ENCODE results near the gene FCRL4.
"Not testable (repeated sequence)": the region's sequence is repeated elsewhere in the genome, so short reads cannot be mapped to it uniquely, and the experiment has no call there.

The FCRL4 gene

DNA sequence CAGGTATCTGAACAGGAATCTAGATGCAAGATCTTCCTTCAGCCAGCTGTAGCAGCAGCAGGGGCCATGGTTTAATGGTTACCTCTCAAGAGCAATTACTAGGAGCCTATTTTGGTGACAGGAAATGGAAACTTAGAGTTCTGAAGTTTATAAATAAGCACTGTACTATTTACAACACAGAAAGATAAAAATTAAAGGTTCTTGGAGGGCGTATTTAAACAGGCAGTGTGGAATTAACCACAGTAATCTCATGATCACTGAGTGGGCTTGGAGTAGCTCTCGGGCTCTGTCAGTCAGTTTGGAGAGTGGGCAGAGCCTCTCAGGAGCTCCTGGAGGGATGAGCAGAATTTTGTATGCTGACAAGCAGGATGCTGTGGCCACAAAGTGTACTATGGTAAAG lies 35.4 kb downstream of the FCRL4 start:
- no peak overlapping the region for H3K4me3 ChIP-seq (ENCODE audit: insufficient read depth in 1 of 2, low read depth in 1 of 2, low read length in 2 of 2)
- WGBS = 42% methylated on average over 2 of the region's 2 CpGs
- no peak overlapping the region for H3K14ac ChIP-seq (ENCODE audit: low read length in 2 of 2)

GRCh38 chr1:157558119-157558518 lies 39.8 kb downstream of the FCRL4 start:
- H3K9ac ChIP-seq (ENCODE audit: low read length) = no peak overlapping the region

More for the DNA sequence above, 35.4 kb downstream of the FCRL4 start:
- Histone ChIP-seq H3K9ac (ENCODE audit: low read length) (no peak overlapping the region), H4K8ac (ENCODE audit: low read length) (no peak overlapping the region), H2BK120ac (ENCODE audit: low read depth, low read length) (no peak overlapping the region), H3K36me3 (ENCODE audit: control insufficient read depth in 1 of 2, insufficient read depth in 2 of 2, low read depth in 1 of 2, low read length in 2 of 2) (no peaks in the 10 kb centered on the region), H3K4me1 (ENCODE audit: control insufficient read depth, insufficient read depth, low read depth, low read length) (no peaks in the 10 kb centered on the region), H3K4ac (ENCODE audit: low read depth in 1 of 2, low read length in 2 of 2) (no peak overlapping the region), H2BK5ac (ENCODE audit: low read depth, low read length, poor library complexity, severe bottlenecking) (no peak overlapping the region), H3K23ac (ENCODE audit: low read length in 2 of 2) (no peak overlapping the region), H2AK5ac (ENCODE audit: low read length, severe bottlenecking) (no peak overlapping the region), H2BK15ac (ENCODE audit: low read depth, poor library complexity, severe bottlenecking) (no peak overlapping the region), H2AFZ (ENCODE audit: low read depth, low read length) (no peak overlapping the region), H3K27ac (ENCODE audit: low read length, poor library complexity, severe bottlenecking) (no peak overlapping the region), H3K79me1 (replicated peaks; ENCODE audit: low read length, poor library complexity, severe bottlenecking) (no peaks in the 10 kb centered on the region), H2BK12ac (ENCODE audit: low read length in 2 of 2) (no peak overlapping the region), H4K91ac (ENCODE audit: low read length) (no peak overlapping the region), H3K27me3 (ENCODE audit: control insufficient read depth in 1 of 2, insufficient read depth in 1 of 2, low read length in 2 of 2) (peaks cover 3 to 7% of the 10 kb centered on the region in 2 experiments), H3K9me3 (ENCODE audit: control insufficient read depth, low read length) (no peaks in the 10 kb centered on the region), H3K4me2 (ENCODE audit: low read length, poor library complexity, severe bottlenecking) (no peak overlapping the region), H3K18ac (ENCODE audit: low read depth in 1 of 2, low read length in 2 of 2) (no peak overlapping the region)
- no peak for DNase-seq

GRCh38 chr1:157551694-157552693 lies 45.9 kb downstream of the FCRL4 start, which contains the start of gene FCRL5:
FCRL5 (minus strand) TSS chr1:157552515; CDS start chr1:157552362, 153 bp downstream.
- Histone ChIP-seq H3K27ac (ENCODE audit: low read length, poor library complexity, severe bottlenecking) (no peak within 1 kb of the TSS), H2BK15ac (ENCODE audit: low read depth, poor library complexity, severe bottlenecking) (no peak within 1 kb of the TSS), H4K91ac (ENCODE audit: low read length) (no peak within 1 kb of the TSS), H3K4ac (ENCODE audit: low read depth in 1 of 2, low read length in 2 of 2) (no peak within 1 kb of the TSS), H3K4me3 (ENCODE audit: insufficient read depth in 1 of 2, low read depth in 1 of 2, low read length in 2 of 2) (no peak within 1 kb of the TSS), H3K4me1 (ENCODE audit: control insufficient read depth, insufficient read depth, low read depth, low read length) (no peaks in the 10 kb centered on the region), H4K8ac (ENCODE audit: low read length) (no peak within 1 kb of the TSS), H3K9ac (ENCODE audit: low read length) (no peak within 1 kb of the TSS), H2AK5ac (ENCODE audit: low read length, severe bottlenecking) (no peak within 1 kb of the TSS), H3K27me3 (ENCODE audit: control insufficient read depth in 1 of 2, insufficient read depth in 1 of 2, low read length in 2 of 2) (no peaks in the 10 kb centered on the region), H3K79me1 (replicated peaks; ENCODE audit: low read length, poor library complexity, severe bottlenecking) (no peaks in the 10 kb centered on the region), H3K14ac (ENCODE audit: low read length in 2 of 2) (no peak within 1 kb of the TSS), H3K36me3 (ENCODE audit: control insufficient read depth in 1 of 2, insufficient read depth in 2 of 2, low read depth in 1 of 2, low read length in 2 of 2) (no peaks in the 10 kb centered on the region), H3K9me3 (ENCODE audit: control insufficient read depth, low read length) (no peaks in the 10 kb centered on the region), H3K4me2 (ENCODE audit: low read length, poor library complexity, severe bottlenecking) (no peak within 1 kb of the TSS), H2BK120ac (ENCODE audit: low read depth, low read length) (no peak within 1 kb of the TSS), H2BK12ac (ENCODE audit: low read length in 2 of 2) (no peak within 1 kb of the TSS), H2AFZ (ENCODE audit: low read depth, low read length) (no peak within 1 kb of the TSS), H2BK5ac (ENCODE audit: low read depth, low read length, poor library complexity, severe bottlenecking) (no peak within 1 kb of the TSS), H3K23ac (ENCODE audit: low read length in 2 of 2) (no peak within 1 kb of the TSS), H3K18ac (ENCODE audit: low read depth in 1 of 2, low read length in 2 of 2) (no peak within 1 kb of the TSS)
- 80% methylated on average over 7 of the region's 10 CpGs for WGBS
- no peak for DNase-seq

More at GRCh38 chr1:157558119-157558518, 39.8 kb downstream of the FCRL4 start:
- no peak overlapping the region for H2BK15ac ChIP-seq (ENCODE audit: low read depth, poor library complexity, severe bottlenecking)
- DNase-seq = no peak
- H3K18ac ChIP-seq (ENCODE audit: low read depth in 1 of 2, low read length in 2 of 2) = no peak overlapping the region
- no peak overlapping the region for H4K91ac ChIP-seq (ENCODE audit: low read length)
- H2BK12ac ChIP-seq (ENCODE audit: low read length in 2 of 2) = no peak overlapping the region
- no peak overlapping the region for H2AFZ ChIP-seq (ENCODE audit: low read depth, low read length)
- no peak overlapping the region for H4K8ac ChIP-seq (ENCODE audit: low read length)
- no peak overlapping the region for H3K14ac ChIP-seq (ENCODE audit: low read length in 2 of 2)
- H3K36me3 ChIP-seq (ENCODE audit: control insufficient read depth in 1 of 2, insufficient read depth in 2 of 2, low read depth in 1 of 2, low read length in 2 of 2) = no peaks in the 10 kb centered on the region
- H3K23ac ChIP-seq (ENCODE audit: low read length in 2 of 2) = no peak overlapping the region
- H3K79me1 ChIP-seq (replicated peaks; ENCODE audit: low read length, poor library complexity, severe bottlenecking) = no peaks in the 10 kb centered on the region
- H3K4me2 ChIP-seq (ENCODE audit: low read length, poor library complexity, severe bottlenecking) = no peak overlapping the region
- H3K27me3 ChIP-seq (ENCODE audit: control insufficient read depth in 1 of 2, insufficient read depth in 1 of 2, low read length in 2 of 2) = peaks cover 0 to 4% of the 10 kb centered on the region in 2 experiments
- H2AK5ac ChIP-seq (ENCODE audit: low read length, severe bottlenecking) = no peak overlapping the region
- H2BK5ac ChIP-seq (ENCODE audit: low read depth, low read length, poor library complexity, severe bottlenecking) = no peak overlapping the region
- no peaks in the 10 kb centered on the region for H3K4me1 ChIP-seq (ENCODE audit: control insufficient read depth, insufficient read depth, low read depth, low read length)
- no peak overlapping the region for H3K4me3 ChIP-seq (ENCODE audit: insufficient read depth in 1 of 2, low read depth in 1 of 2, low read length in 2 of 2)
- no CpG with 5 or more reads among the region's 2 CpGs for WGBS
- H2BK120ac ChIP-seq (ENCODE audit: low read depth, low read length) = no peak overlapping the region
- H3K27ac ChIP-seq (ENCODE audit: low read length, poor library complexity, severe bottlenecking) = no peak overlapping the region
- H3K9me3 ChIP-seq (ENCODE audit: control insufficient read depth, low read length) = no peaks in the 10 kb centered on the region
- no peak overlapping the region for H3K4ac ChIP-seq (ENCODE audit: low read depth in 1 of 2, low read length in 2 of 2)

- 56% methylated on average over 1 of the region's 1 CpG for WGBS
- H2BK12ac ChIP-seq (ENCODE audit: low read length in 2 of 2); H4K91ac ChIP-seq (ENCODE audit: low read length); H2BK5ac ChIP-seq (ENCODE audit: low read depth, low read length, poor library complexity, severe bottlenecking); H3K14ac ChIP-seq (ENCODE audit: low read length in 2 of 2); H3K4me3 ChIP-seq (ENCODE audit: insufficient read depth in 1 of 2, low read depth in 1 of 2, low read length in 2 of 2); H3K27ac ChIP-seq (ENCODE audit: low read length, poor library complexity, severe bottlenecking); H3K18ac ChIP-seq (ENCODE audit: low read depth in 1 of 2, low read length in 2 of 2); H3K79me1 ChIP-seq (replicated peaks; ENCODE audit: low read length, poor library complexity, severe bottlenecking); H2BK120ac ChIP-seq (ENCODE audit: low read depth, low read length); H3K36me3 ChIP-seq (ENCODE audit: control insufficient read depth in 1 of 2, insufficient read depth in 2 of 2, low read depth in 1 of 2, low read length in 2 of 2); H2AK5ac ChIP-seq (ENCODE audit: low read length, severe bottlenecking); H3K4ac ChIP-seq (ENCODE audit: low read depth in 1 of 2, low read length in 2 of 2); H2BK15ac ChIP-seq (ENCODE audit: low read depth, poor library complexity, severe bottlenecking); H3K23ac ChIP-seq (ENCODE audit: low read length in 2 of 2); H3K9ac ChIP-seq (ENCODE audit: low read length); H3K9me3 ChIP-seq (ENCODE audit: control insufficient read depth, low read length); H3K4me1 ChIP-seq (ENCODE audit: control insufficient read depth, insufficient read depth, low read depth, low read length); H3K4me2 ChIP-seq (ENCODE audit: low read length, poor library complexity, severe bottlenecking); H4K8ac ChIP-seq (ENCODE audit: low read length); H2AFZ ChIP-seq (ENCODE audit: low read depth, low read length); DNase-seq: not testable (repeated sequence)
- H3K27me3 ChIP-seq (ENCODE audit: control insufficient read depth in 1 of 2, insufficient read depth in 1 of 2, low read length in 2 of 2) = peaks cover 0 to 17% of the 10 kb centered on the region in 2 experiments
Observed at GRCh38 chr1:157548081-157548480, 49.8 kb downstream of the FCRL4 start.
